Hematopoietic multipotent progenitor cell treated with erythropoietin and hydrocortisone succinate and interleukin-3 and kit ligand, for 8 days (in vitro differentiated cells): Measurements from ENCODE around the gene ITFG2.
A peak's percentile ranks its signal among the peaks of the same experiment; 100 is the strongest.
"Not testable (repeated sequence)": the region's sequence is repeated elsewhere in the genome, so short reads cannot be mapped to it uniquely, and the experiment has no call there.

Source experiments
- DNase-seq: peaks from one replicate; pipeline ENCODE4 v3.0.0-alpha.2; 2015

The ITFG2 gene

GRCh38 chr12:2812290-2813213, at the start of gene ITFG2:
Gene ITFG2 (plus strand): TSS chr12:2812668. CDS start chr12:2812761, 93 bp downstream.
- DNase-seq = peak; percentile 100

DNA sequence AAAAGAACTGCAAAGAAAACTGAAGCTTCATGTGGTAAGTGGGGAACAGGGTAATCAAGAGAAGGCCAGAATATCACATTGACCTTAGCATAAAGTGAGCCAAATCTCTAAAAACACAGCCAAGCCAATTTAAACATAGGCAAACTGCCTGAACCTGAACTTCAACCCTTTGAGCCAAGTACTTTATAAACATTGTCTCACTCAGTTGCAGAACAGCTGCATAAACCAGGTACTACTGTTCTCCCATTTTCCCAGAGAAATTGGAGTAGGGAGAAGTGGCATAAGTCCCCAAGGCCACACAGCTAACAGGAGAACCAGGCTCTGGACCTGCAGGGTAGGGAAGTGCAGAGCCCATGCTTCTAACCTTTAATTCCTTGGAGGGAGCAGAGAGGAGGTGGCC, 48.1 kb upstream of the ITFG2 start:
- DNase-seq = no peak

DNA sequence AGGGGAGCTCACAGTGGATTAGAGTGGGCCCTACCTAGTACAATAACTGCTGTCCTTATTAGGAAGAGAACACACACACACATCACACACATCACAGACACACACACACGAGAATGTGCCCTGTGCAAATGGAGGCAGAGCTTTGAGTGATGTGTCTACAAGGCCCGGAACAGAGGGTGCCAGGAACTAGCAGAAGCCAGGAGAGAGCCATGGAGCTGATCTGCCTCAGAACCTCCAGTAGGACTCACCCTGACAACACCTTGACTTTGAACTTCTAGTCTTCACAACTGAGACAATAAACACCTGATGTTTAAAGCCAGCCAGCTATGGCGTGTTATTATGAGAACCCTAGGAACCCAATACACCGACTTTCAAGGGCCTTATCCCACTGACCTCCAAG, 47.4 kb upstream of the ITFG2 start:
- DNase-seq = no peak

DNA sequence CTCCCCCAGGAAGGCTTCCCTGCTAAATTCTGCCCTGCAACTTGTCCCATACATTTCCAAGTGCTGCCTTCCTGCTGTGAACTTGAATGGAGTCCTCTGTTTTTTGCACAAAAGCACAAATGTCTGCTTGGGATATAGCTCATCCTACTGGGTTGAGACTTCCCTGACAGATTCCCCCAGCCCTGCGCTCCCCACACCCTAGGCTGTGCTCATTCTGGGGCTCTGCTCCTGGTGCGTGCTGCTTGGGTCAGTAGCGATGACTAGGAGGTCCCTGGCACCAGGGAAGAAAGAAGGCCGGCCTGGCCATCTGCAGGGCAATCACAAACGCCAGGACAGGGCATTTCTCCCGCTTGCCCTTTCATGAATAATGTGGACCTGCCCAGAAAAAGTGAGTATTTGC, 46.9 kb upstream of the ITFG2 start:
- DNase-seq = no peak

DNA sequence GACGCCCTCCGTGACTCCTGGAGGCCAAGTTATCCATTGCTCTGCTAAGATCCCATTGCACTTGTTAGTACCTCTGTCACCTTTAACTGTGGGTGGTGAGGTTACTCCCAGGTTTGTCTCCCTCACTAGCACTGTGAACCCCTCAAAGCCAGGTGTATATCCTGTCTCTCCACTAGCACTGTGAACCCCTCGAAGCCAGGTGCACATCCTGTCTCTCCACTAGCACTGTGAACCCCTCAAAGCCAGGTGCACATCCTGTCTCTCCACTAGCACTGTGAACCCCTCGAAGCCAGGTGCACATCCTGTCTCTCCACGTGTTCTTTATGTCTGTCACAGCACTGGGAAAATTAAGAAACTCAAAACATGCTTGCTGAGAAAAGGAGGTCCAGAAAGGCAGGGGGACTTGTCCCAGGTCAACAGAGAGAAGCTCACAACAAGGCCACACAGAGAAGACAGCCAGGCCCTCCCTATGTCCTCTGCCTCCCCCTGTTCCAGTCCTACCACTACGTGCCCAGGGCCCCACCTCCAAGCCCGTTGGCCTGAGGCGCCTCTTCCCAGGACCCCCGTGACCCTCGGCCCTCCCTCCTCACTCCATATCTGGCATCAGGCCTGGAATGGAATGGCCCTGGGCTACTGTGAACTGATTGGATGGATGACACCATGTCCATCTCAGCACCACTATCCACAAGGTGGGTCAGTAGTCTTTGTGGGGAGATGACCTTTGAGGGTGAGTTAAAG, 44.1 kb upstream of the ITFG2 start:
- no peak for DNase-seq

DNA sequence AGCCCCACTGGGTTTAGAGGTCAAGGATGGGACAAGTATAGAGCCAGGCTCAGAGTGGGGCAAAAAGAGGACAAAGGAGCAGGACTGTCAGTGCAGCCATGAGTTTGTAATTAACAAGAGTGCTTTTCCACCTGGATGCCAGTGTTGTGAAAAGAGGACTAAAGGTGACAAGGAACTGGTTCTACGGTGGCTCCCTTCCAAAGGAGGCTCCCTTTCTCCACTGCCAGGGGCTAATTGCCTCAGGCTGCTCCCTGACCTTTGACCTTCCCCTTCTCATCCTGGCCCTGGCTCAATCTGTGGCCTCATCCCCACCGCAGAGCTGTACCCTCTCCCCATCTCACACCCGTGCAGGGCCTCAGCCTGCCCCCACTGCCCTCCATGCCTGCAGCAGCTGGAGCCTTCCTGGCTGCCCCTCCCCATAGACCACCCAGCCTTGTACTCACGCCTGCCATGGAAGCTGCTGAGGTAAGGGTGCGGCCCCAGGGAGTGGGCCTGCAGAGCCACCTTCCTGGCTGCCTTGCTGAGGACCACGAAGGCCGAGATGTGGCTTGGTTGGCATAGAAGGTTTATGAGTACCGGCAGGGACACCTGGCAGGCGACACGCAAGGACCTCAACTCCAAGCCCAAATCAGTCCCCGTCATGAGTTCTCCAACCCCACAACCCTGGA, 42.5 kb upstream of the ITFG2 start:
- DNase-seq = no peak

DNA sequence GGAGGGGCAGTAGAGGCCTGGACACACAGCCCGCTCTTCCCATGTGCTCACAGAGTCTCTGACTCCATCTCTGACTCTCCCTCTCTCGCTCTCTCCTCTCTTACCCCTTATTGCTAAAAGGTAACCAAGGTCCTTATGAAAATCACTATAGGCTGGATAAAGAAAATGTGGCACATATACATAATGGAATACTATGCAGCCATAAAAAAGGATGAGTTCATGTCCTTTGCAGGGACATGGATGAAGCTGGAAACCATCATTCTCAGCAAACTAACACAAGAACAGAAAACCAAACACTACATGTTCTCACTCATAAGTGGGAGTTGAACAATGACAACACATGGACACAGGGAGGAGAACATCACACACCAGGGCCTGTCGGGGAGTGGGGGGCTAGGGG, 41.9 kb upstream of the ITFG2 start:
- not testable (repeated sequence) for DNase-seq

- DNase-seq = no peak
Measured at GRCh38 chr12:2772370-2772769, 40.1 kb upstream of the ITFG2 start.

- no peak for DNase-seq
Measured at GRCh38 chr12:2773199-2773875, 39.1 kb upstream of the ITFG2 start.

DNA sequence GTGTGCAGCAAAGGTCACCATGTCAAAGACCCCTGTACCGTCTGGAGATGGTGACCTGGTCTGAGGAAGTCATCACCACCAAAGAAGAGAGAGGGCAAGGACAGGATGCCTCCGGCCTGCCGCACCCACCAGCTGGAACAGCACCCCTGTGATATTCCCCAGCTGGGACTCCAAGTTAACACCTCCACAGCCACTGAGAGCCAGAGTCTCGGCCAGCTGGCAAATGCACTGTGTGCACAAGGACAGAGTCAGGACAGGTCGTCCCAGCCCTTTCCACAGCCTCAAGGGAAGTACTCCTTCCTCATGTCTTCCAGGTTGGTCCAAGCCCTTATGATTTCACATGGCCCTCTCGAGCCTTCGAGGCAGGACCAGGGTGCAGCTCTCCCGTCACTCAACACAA, 37.0 kb upstream of the ITFG2 start:
- DNase-seq = no peak

GRCh38 chr12:2776129-2776806, 36.2 kb upstream of the ITFG2 start:
- no peak for DNase-seq

DNA sequence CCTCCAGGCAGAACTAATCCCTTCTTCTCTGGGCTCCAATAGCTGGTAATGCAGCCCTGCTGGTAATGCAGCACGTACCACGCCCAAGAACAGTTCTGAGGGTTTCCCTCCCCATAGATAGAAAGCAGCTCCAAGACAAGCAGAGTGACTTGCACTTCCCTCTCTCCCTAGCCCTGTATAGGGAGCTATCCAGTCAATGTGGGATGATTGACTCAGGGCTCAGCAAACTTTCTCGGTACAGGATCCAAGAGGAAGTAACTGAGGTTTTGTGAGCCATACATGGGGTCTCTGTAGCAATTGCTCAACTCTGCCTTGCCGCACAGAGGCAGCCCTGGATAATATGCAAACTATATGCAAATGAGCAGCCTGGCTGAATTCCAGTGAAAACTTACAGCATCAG, 33.2 kb upstream of the ITFG2 start:
- peak; percentile 47 for DNase-seq

- DNase-seq = peak; percentile 74
Measured at GRCh38 chr12:2783936-2784600, 28.4 kb upstream of the ITFG2 start.

GRCh38 chr12:2785017-2785416, 27.5 kb upstream of the ITFG2 start:
- no peak for DNase-seq

GRCh38 chr12:2791089-2791488, 21.4 kb upstream of the ITFG2 start:
- DNase-seq = no peak

DNA sequence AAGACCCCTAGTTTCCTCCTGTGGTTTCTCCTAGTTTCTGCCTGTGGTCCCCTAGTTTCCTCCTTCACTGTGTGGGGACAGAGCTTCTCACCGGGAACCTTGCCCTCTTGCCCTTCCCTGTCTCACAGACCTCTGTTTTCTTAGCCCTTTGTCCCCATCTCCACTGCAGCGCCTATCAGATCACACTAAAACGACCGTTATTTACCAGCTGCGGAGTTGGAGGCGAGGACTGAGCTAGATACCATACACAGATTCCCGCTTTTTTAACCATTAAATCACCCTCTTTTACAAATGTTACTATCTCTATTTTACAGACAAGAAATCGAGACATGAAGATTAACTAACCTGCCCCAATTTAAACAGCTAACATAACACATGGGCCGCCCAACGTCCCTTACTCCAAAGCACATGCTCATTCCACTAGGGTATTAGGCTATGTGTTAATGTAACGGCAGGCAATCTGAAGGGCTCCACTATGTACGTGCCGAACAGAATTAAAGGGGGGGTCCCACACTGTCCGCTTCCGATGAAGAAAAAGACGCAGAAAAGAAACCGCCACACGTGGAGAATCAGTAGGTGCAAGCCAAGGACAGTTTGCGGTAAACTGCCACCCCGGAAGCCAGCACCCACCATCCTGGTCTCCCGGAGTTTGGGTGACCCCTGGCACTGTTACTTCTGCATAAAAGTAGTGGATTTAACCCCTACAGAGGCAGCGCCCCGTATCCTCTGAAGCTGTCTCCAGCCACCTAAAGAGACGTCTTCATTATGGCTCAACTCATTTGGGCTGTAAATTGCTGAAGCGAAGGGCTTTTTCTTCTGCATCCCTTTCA, 19.6 kb upstream of the ITFG2 start:
- DNase-seq = peak; percentile 76

DNA sequence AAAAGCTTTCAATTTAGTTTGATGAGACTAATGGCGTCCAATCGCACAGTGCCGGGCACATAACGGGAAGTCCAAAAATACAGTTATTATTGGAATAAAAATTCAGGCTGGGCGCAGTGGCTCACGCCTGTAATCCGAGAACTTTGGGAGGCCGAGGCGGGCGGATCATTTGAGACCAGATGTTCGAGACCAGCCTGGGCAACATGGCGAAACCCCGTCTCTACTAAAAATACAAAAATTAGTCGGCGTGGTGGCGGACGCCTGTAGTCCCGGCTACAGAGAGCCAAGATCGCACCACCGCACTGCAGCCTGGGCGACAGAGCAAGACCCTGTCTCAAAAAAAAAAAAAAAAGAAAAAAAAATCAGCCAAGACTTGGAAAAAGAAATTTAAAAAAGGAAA, 18.9 kb upstream of the ITFG2 start:
- DNase-seq = no peak

DNA sequence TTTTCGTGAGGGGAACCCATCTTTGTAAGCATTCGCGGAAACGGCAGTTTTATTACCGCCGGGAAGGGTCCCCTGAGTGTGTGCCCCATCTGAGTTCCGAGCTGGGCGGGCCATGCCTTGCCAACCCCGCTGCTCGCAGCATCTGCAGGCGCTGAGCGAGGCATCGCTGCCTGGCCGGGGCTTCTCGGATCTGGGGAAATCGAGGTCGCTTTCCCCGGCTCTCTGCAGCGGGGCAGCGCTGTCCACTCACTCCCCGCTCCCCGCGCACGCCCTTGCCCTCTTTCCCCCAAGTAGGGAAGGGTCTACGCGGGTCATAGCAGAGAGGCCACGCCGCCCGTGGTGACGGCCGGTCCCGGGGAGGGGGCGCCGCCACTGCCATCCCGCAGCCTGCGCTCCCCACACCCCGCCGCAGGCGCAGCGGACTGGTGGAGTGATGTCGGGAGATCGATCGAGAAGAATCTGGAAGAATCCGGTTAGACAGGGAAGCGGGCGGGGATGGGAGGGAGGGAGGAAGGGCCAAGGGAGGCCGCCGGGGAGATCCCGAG, 18.2 kb upstream of the ITFG2 start:
- DNase-seq = no peak

DNA sequence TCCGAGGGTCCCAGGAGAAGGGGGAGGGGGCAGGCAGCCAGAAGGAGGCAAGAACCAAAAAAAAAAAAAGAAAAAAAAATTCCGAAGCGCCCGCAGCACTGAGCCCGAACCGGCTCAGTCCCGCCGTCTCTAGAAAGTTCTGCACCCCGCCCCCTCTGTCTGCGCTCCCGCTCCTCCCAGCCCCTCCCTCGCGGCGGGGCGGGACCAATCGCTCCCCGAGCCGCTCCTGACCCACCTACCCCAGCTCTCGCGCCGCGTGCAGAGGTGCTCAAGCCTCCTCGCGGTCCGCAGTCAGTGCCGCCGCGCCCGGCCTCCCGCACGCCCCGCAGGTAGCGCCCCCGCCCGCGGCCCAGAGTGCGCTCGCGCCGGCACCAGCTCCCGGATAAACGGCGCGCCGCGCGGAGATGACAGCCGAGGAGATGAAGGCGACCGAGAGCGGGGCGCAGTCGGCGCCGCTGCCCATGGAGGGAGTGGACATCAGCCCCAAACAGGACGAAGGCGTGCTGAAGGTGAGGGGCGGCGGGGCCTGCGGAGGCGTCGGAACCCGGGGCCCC, 17.7 kb upstream of the ITFG2 start, which contains the start of gene FKBP4:
Gene FKBP4 (plus strand): TSS at position 235 of the 554 bp plus-strand sequence. CDS start 170 bp downstream, at position 405.
- peak; percentile 90 for DNase-seq
